Stromal cell of bone marrow (primary cell): Measurements from ENCODE around the gene SLIT2.

Experiments used
- DNase-seq: peaks from one replicate; pipeline ENCODE4 v3.0.0-alpha.2; 2012; ENCODE audit warnings: low read depth

SLIT2 gene

GRCh38 chr4:20299515-20299914 is 47.8 kb downstream of the SLIT2 start:
- peak; percentile 50 for DNase-seq

GRCh38 chr4:20301161-20301560 is 49.5 kb downstream of the SLIT2 start:
- DNase-seq, result no peak
